ENCODE data around the gene IGF2R.

GRCh38 chr6:159996626-159997497, 28.0 kb downstream of the IGF2R start:
- TF ChIP-seq ELF4 (IDR thresholded peaks at IDR 0.05): no peak
- no peak for TF ChIP-seq SP1 (IDR thresholded peaks at IDR 0.05)
- no peak for TF ChIP-seq FOXA1 (IDR thresholded peaks at IDR 0.05)
- TF ChIP-seq BHLHE40 (IDR thresholded peaks at IDR 0.05; ENCODE audit: borderline replicate concordance): no peak

Data from HEK293T (cell line).